SK-N-SH (cell line): ENCODE data around the gene CBR4. TPM values are rescaled to one million over a fixed set of nuclear protein-coding genes. Genes with fewer than 3 reads are reported as not detected.

Experiments
- CTCF ChIA-PET: fragments of 300-600, 350-600 bp; formaldehyde crosslinking; extraction: SDS; loops from one replicate; lab custom pipeline; 2021; lab: Yijun Ruan, JAX
- POLR2A ChIA-PET: fragments of 350-600 bp; sonication (Branson Sonifier 250); formaldehyde crosslinking; extraction: SDS; loops from one replicate; lab custom pipeline; 2020; ENCODE audit warnings: antibody characterized with exemption, inconsistent platforms; lab: Yijun Ruan, JAX
- DNase-seq: peaks from one replicate; pipeline ENCODE4 v3.0.0; 2012
- H2AFZ ChIP-seq: fragments of 200-600 bp; sonication (generic); 2 replicates; pipeline ENCODE4 v1.8.1; 2016; ENCODE audit warnings: antibody characterized with exemption, mild to moderate bottlenecking, low read depth
- H3F3A ChIP-seq: fragments of 200-600 bp; sonication (generic); replicated peaks from 2 replicates; pipeline ENCODE3; 2016; ENCODE audit warnings: antibody characterized with exemption, mild to moderate bottlenecking; ENCODE audit not compliant: insufficient read depth
- H3K27ac ChIP-seq, 2 experiments: fragments of 200-500 bp in 1 of 2; fragments of 200-600 bp in 1 of 2; sonication (Bioruptor generic) in 1 of 2; sonication (generic), shearing (Covaris generic) in 1 of 2; 2 replicates each; pipeline versions ENCODE4 v1.5.1 to v1.6.1; 2014 to 2016; ENCODE audit warnings: low read depth in 2 of 2, inconsistent platforms in 1 of 2, low read length in 1 of 2, mild to moderate bottlenecking in 1 of 2, mixed read lengths in 1 of 2
- H3K27me3 ChIP-seq: fragments of 200-600 bp; sonication (generic), shearing (Covaris generic); 2 replicates; pipeline ENCODE4 v1.6.1; 2016; ENCODE audit warnings: mixed run types; ENCODE audit not compliant: insufficient read depth
- H3K36me3 ChIP-seq, 2 experiments: fragments of 200-500 bp in 1 of 2; fragments of 200-600 bp in 1 of 2; sonication (Bioruptor generic) in 1 of 2; sonication (generic) in 1 of 2; replicated peaks in 1 of 2; 2 replicates each; pipeline versions ENCODE3 to v1.5.1; 2014 to 2016; ENCODE audit warnings: low read length in 1 of 2, mild to moderate bottlenecking in 1 of 2; ENCODE audit not compliant: insufficient read depth in 2 of 2, control insufficient read depth in 1 of 2
- H3K4me1 ChIP-seq, 2 experiments: fragments of 200-500 bp in 1 of 2; fragments of 200-600 bp in 1 of 2; sonication (Bioruptor generic) in 1 of 2; sonication (generic), shearing (Covaris generic) in 1 of 2; 2 replicates each; pipeline versions ENCODE4 v1.5.1 to v1.6.1; 2014 to 2016; ENCODE audit warnings: low read depth in 1 of 2, low read length in 1 of 2, mixed run types in 1 of 2; ENCODE audit not compliant: insufficient read depth in 2 of 2, control insufficient read depth in 1 of 2
- H3K4me2 ChIP-seq: fragments of 200-600 bp; sonication (generic), shearing (Covaris generic); 2 replicates; pipeline ENCODE4 v1.6.1; 2017; ENCODE audit warnings: mixed run types
- H3K4me3 ChIP-seq, 2 experiments: fragments of 200-500 bp in 1 of 2; fragments of 200-600 bp in 1 of 2; sonication (Bioruptor generic) in 1 of 2; sonication (generic), shearing (Covaris generic) in 1 of 2; 2 replicates each; pipeline versions ENCODE4 v1.5.1 to v1.8.1; 2014 to 2016; ENCODE audit warnings: low read depth in 2 of 2, inconsistent platforms in 1 of 2, low read length in 1 of 2, mild to moderate bottlenecking in 1 of 2, mixed read lengths in 1 of 2, moderate library complexity in 1 of 2
- H3K79me2 ChIP-seq: fragments of 200-600 bp; sonication (generic); 2 replicates; pipeline ENCODE4 v1.8.1; 2017; ENCODE audit warnings: mild to moderate bottlenecking; ENCODE audit not compliant: insufficient read depth
- H3K9ac ChIP-seq: fragments of 200-600 bp; sonication (generic); 2 replicates; pipeline ENCODE4 v1.6.1; 2017; ENCODE audit warnings: mixed run types
- H3K9me2 ChIP-seq: fragments of 200-600 bp; sonication (generic); 2 replicates; pipeline ENCODE4 v1.6.1; 2017; ENCODE audit warnings: mixed run types
- H3K9me3 ChIP-seq: fragments of 200-600 bp; sonication (generic); 2 replicates; pipeline ENCODE4 v1.6.1; 2017; ENCODE audit warnings: mixed run types, mild to moderate bottlenecking, moderate library complexity
- H4K20me1 ChIP-seq: fragments of 200-600 bp; sonication (generic); 2 replicates; pipeline ENCODE4 v1.6.1; 2017; ENCODE audit warnings: mild to moderate bottlenecking, mixed run types; ENCODE audit not compliant: insufficient read depth
- CTCF ChIP-seq: fragments of 200-600 bp; sonication (generic); IDR thresholded peaks from 2 replicates; pipeline ENCODE4 v1.6.1; 2017; ENCODE audit warnings: antibody characterized with exemption, mild to moderate bottlenecking, moderate library complexity
- FOXJ3 ChIP-seq: sonication (generic); formaldehyde crosslinking; IDR thresholded peaks from 2 replicates; pipeline ENCODE4 v1.5.1; 2020; ENCODE audit warnings: mild to moderate bottlenecking, missing genetic modification reagents
- FOXM1 ChIP-seq: IDR thresholded peaks from 2 replicates; pipeline ENCODE4 v1.4.0; 2012; ENCODE audit warnings: low read depth, mild to moderate bottlenecking
- NRF1 ChIP-seq: IDR thresholded peaks from 2 replicates; pipeline ENCODE4 v1.6.1; 2012; ENCODE audit warnings: low read depth, mild to moderate bottlenecking, low read length
- RAD21 ChIP-seq: IDR thresholded peaks from 2 replicates; pipeline ENCODE4 v1.6.1; 2012; ENCODE audit warnings: mild to moderate bottlenecking, low read length
- REST ChIP-seq: IDR thresholded peaks from 2 replicates; pipeline ENCODE4 v1.6.1; 2012; ENCODE audit warnings: mild to moderate bottlenecking, low read depth, low read length, moderate library complexity
- SIN3A ChIP-seq: IDR thresholded peaks from 2 replicates; pipeline ENCODE4 v1.6.1; 2012; ENCODE audit warnings: low read depth, mild to moderate bottlenecking, low read length, moderate library complexity, borderline replicate concordance
- USF2 ChIP-seq: fragments of 150-350 bp; IDR thresholded peaks from 2 replicates; pipeline ENCODE4 v1.6.1; 2017; ENCODE audit warnings: antibody characterized with exemption, low read length, low read depth, borderline replicate concordance
- WGBS: methylation state at CpG from one replicate; pipeline ENCODE4 v1.1.6; 2017; ENCODE audit warnings: low lambda C conversion rate; 5-methylcytosine and 5-hydroxymethylcytosine counted together
- polyA plus RNA-seq, 3 experiments: library from polyadenylated mRNA; depleted of rRNA; stranded (reverse); fragments of >200 nt; gene quantifications; 2 replicates each; pipeline ENCODE4 v1.2.3, GENCODE V29; 2012

CBR4 gene
- polyA plus RNA-seq, 1 of the 3 experiments (the other 2 are of a cell fraction), result 2.8 TPM

GRCh38 chr4:168998596-168998995, 11.5 kb downstream of the CBR4 start:
- peaks cover 0 to 7% of the 10 kb centered on the region in 2 experiments; a peak in 3 of 4 replicates for H3K4me1 ChIP-seq
- peak overlapping the region; percentile 35; the same call in 1 of the 2 replicates for H3K9ac ChIP-seq
- no peaks in the 10 kb centered on the region for H3K9me3 ChIP-seq
- peaks cover 58 to 71% of the 10 kb centered on the region in 2 experiments for H3K36me3 ChIP-seq
- peaks cover 6% of the 10 kb centered on the region for H3F3A ChIP-seq
- 96% methylated on average over 1 of the region's 1 CpG for WGBS
- no peaks in the 10 kb centered on the region for H3K27me3 ChIP-seq
- CTCF ChIA-PET, result interaction anchor here (0.9 to 1.3 kb wide), 2 partner anchors 69 to 75 kb away, joined by 3 to 4 read pairs; no protein-coding TSS in a partner anchor
- H3K79me2 ChIP-seq, result 0 out of 2 replicates have a peak, but pooled peaks cover 8% of the 10 kb centered on the region
- no peaks in the 10 kb centered on the region for H3K9me2 ChIP-seq
- POLR2A ChIA-PET, result no interaction called here
- no peak overlapping the region for H3K4me2 ChIP-seq
- DNase-seq, result no peak
- no peak overlapping the region for H3K4me3 ChIP-seq
- TF ChIP-seq FOXJ3 (CRISPR knock-in tag) (no peak), SIN3A (no peak), USF2 (no peak)
- no peak overlapping the region for H3K27ac ChIP-seq
- no peaks in the 10 kb centered on the region for H4K20me1 ChIP-seq
- H2AFZ ChIP-seq, result no peak overlapping the region

- Histone ChIP-seq H3K9ac (no peak overlapping the region), H3K79me2 (0 out of 2 replicates have a peak, but pooled peaks cover 12% of the 10 kb centered on the region), H3F3A (peaks cover 23% of the 10 kb centered on the region), H4K20me1 (no peaks in the 10 kb centered on the region), H3K4me3 (no peak overlapping the region), H3K9me2 (no peaks in the 10 kb centered on the region), H3K36me3 (peaks cover 53 to 61% of the 10 kb centered on the region in 2 experiments), H3K27ac (no peak overlapping the region), H2AFZ (no peak overlapping the region), H3K4me2 (no peak overlapping the region), H3K27me3 (no peaks in the 10 kb centered on the region), H3K9me3 (no peaks in the 10 kb centered on the region), H3K4me1 (peaks cover 6 to 7% of the 10 kb centered on the region in 2 experiments; a peak in 3 of 4 replicates)
- POLR2A ChIA-PET, result interaction anchor here (0.7 kb wide), 1 partner anchor 15 kb away, joined by 3 read pairs; the partner anchor contains the start of gene CBR4
- CTCF ChIA-PET, result interaction anchor here (0.7 to 1.7 kb wide), 6 partner anchors 9 to 571 kb away, joined by 3 to 14 read pairs (median 5); no protein-coding TSS in a partner anchor
- TF ChIP-seq NRF1 (no peak), REST (no peak), FOXM1 (no peak), RAD21 (peak; percentile 62), CTCF (peak; percentile 30)
- WGBS, result 52% methylated on average over 2 of the region's 2 CpGs
- no peak for DNase-seq
These were observed 14.3 kb downstream of the CBR4 start for GRCh38 chr4:168995537-168996295.
